GM23338 (cell line): Measurements from ENCODE around the gene C10orf90. TPM values are rescaled to one million over a fixed set of nuclear protein-coding genes. Genes with fewer than 3 reads are reported as not detected.

Experiments
- ATAC-seq: fragments of 200-7000 bp; cut with Tn5 transposase; 3 replicates; pipeline ENCODE4 v1.9.1; 2020
- DNase-seq: peaks from one replicate; pipeline ENCODE4 v3.0.0-alpha.2; 2015; ENCODE audit warnings: low spot score
- H2AFZ ChIP-seq: fragments of 200-600 bp; sonication (generic); 2 replicates; pipeline ENCODE4 v1.8.0; 2016; ENCODE audit warnings: antibody characterized with exemption, mild to moderate bottlenecking, moderate library complexity
- H3F3A ChIP-seq: fragments of 200-600 bp; sonication (generic); replicated peaks from 2 replicates; pipeline ENCODE4 v1.8.0; 2017; ENCODE audit warnings: antibody characterized with exemption, mixed run types, low read depth
- H3K27ac ChIP-seq: fragments of 200-600 bp; sonication (generic); 2 replicates; pipeline ENCODE4 v1.6.1; 2016; ENCODE audit warnings: low read depth
- H3K27me3 ChIP-seq: fragments of 200-600 bp; sonication (generic); 2 replicates; pipeline ENCODE4 v1.8.0; 2016; ENCODE audit warnings: mild to moderate bottlenecking, mixed run types, moderate library complexity; ENCODE audit not compliant: insufficient read depth
- H3K36me3 ChIP-seq: fragments of 200-600 bp; sonication (generic); 2 replicates; pipeline ENCODE4 v1.8.0; 2016; ENCODE audit warnings: mild to moderate bottlenecking; ENCODE audit not compliant: insufficient read depth
- H3K4me1 ChIP-seq: fragments of 200-600 bp; sonication (generic); 2 replicates; pipeline ENCODE4 v1.8.0; 2016; ENCODE audit warnings: mild to moderate bottlenecking, moderate library complexity; ENCODE audit not compliant: insufficient read depth
- H3K4me2 ChIP-seq: fragments of 200-600 bp; sonication (generic); 2 replicates; pipeline ENCODE4 v1.7.1; 2017; ENCODE audit warnings: mixed run types
- H3K4me3 ChIP-seq: fragments of 200-600 bp; sonication (generic); 2 replicates; pipeline ENCODE4 v1.6.1; 2016; ENCODE audit warnings: mixed run types
- H3K79me2 ChIP-seq: fragments of 200-600 bp; sonication (generic); replicated peaks from 2 replicates; pipeline ENCODE4 v1.8.0; 2017; ENCODE audit warnings: mild to moderate bottlenecking; ENCODE audit not compliant: insufficient read depth
- H3K9me2 ChIP-seq: fragments of 200-600 bp; sonication (generic); 2 replicates; pipeline ENCODE4 v1.8.0; 2017; ENCODE audit not compliant: insufficient read depth
- H4K20me1 ChIP-seq: fragments of 200-600 bp; sonication (generic); replicated peaks from 2 replicates; pipeline ENCODE4 v1.8.0; 2017; ENCODE audit warnings: mild to moderate bottlenecking; ENCODE audit not compliant: insufficient read depth
- H3K27ac Mint-ChIP-seq: 2 replicates; pipeline ENCODE4 v1.8.0; 2020; ENCODE audit warnings: inconsistent platforms, mild to moderate bottlenecking, moderate library complexity, mixed read lengths
- H3K27me3 Mint-ChIP-seq: 3 replicates; pipeline ENCODE4 v1.8.0; 2022; ENCODE audit warnings: low read depth, mild to moderate bottlenecking, moderate library complexity, mixed read lengths, inconsistent platforms; ENCODE audit not compliant: insufficient read depth, poor library complexity
- H3K36me3 Mint-ChIP-seq: 3 replicates; pipeline ENCODE4 v1.8.0; 2021; ENCODE audit warnings: low read depth, mild to moderate bottlenecking, inconsistent platforms, moderate library complexity, mixed read lengths
- H3K4me1 Mint-ChIP-seq: 3 replicates; pipeline ENCODE4 v1.8.0; 2020; ENCODE audit warnings: mild to moderate bottlenecking, inconsistent platforms, mixed read lengths
- H3K4me3 Mint-ChIP-seq: 3 replicates; pipeline ENCODE4 v1.8.0; 2021; ENCODE audit warnings: moderate library complexity, mild to moderate bottlenecking, inconsistent platforms, mixed read lengths
- H3K9me3 Mint-ChIP-seq: 3 replicates; pipeline ENCODE4 v1.8.0; 2020; ENCODE audit warnings: moderate library complexity, mild to moderate bottlenecking, inconsistent platforms, mixed read lengths
- ETS1 ChIP-seq: IDR thresholded peaks from 2 replicates; pipeline ENCODE4 v1.6.1; 2016; ENCODE audit warnings: antibody characterized with exemption
- EZH2 ChIP-seq: fragments of 200-600 bp; sonication (generic); IDR thresholded peaks from one replicate; pipeline ENCODE4 v1.8.0; 2017; ENCODE audit warnings: antibody characterized with exemption, mild to moderate bottlenecking, low read depth; ENCODE audit not compliant: unreplicated experiment
- EZH2phosphoT487 ChIP-seq: fragments of 200-600 bp; sonication (generic); IDR thresholded peaks from one replicate; pipeline ENCODE4 v1.8.1; 2018; ENCODE audit warnings: antibody characterized with exemption; ENCODE audit not compliant: unreplicated experiment
- JUNB ChIP-seq: IDR thresholded peaks from one replicate; pipeline ENCODE4 v1.6.1; 2016; ENCODE audit warnings: antibody characterized with exemption; ENCODE audit not compliant: unreplicated experiment
- ZNF114 ChIP-seq: fragments of 250-450 bp; sonication (Bioruptor Pico); IDR thresholded peaks from 2 replicates; pipeline ENCODE4 v1.5.0; 2020; ENCODE audit warnings: mild to moderate bottlenecking, moderate library complexity
- ZNF331 ChIP-seq: fragments of 250-450 bp; sonication (Bioruptor Pico); IDR thresholded peaks from 2 replicates; pipeline ENCODE4 v1.5.0; 2020; ENCODE audit warnings: low read depth, mild to moderate bottlenecking, moderate library complexity
- ZNF462 ChIP-seq: fragments of 250-450 bp; sonication (Bioruptor Pico); IDR thresholded peaks from 2 replicates; pipeline ENCODE4 v1.5.0; 2020; ENCODE audit warnings: mild to moderate bottlenecking, moderate library complexity
- polyA plus RNA-seq: library from polyadenylated mRNA; unstranded; fragments of >200 nt; fragmentation: Nextera tagmentation; extraction: Ambion mirVana; gene quantifications from 2 replicates; pipeline ENCODE4 v1.2.1, GENCODE V29; 2016
- total RNA-seq: library from RNA; depleted of rRNA; stranded (reverse); fragments of >200 nt; shearing (Covaris generic); gene quantifications from 2 replicates; pipeline ENCODE4 v1.2.3, GENCODE V29; 2014

The C10orf90 gene
- total and polyA plus RNA-seq, 2 experiments from 2014 or later, result 0.76 to 0.97 TPM

- TF ChIP-seq ZNF462 (CRISPR knock-in tag), result no peak
Measured at GRCh38 chr10:126438407-126438783, 232.1 kb downstream of the C10orf90 start (continued).

GRCh38 chr10:126437635-126438406, 232.7 kb downstream of the C10orf90 start:
- ATAC-seq, result no peak
- H3K27ac Mint-ChIP-seq, result no peak overlapping the region
- TF ChIP-seq JUNB (no peak), EZH2phosphoT487 (no peak), ZNF331 (CRISPR knock-in tag) (no peak), ZNF114 (CRISPR knock-in tag) (no peak), EZH2 (no peak), ZNF462 (CRISPR knock-in tag) (no peak), ETS1 (no peak)

More at GRCh38 chr10:126437635-126438406, 232.7 kb downstream of the C10orf90 start:
- H3K27me3 Mint-ChIP-seq, result peaks cover under 1% of the 10 kb centered on the region
- Histone ChIP-seq H3K9me2 (0 out of 2 replicates have a peak, but pooled peaks cover 17% of the 10 kb centered on the region), H3K79me2 (no peaks in the 10 kb centered on the region), H3K4me1 (no peaks in the 10 kb centered on the region), H4K20me1 (no peaks in the 10 kb centered on the region), H3K27me3 (no peaks in the 10 kb centered on the region), H3K27ac (no peak overlapping the region), H3K4me2 (no peak overlapping the region), H3F3A (no peaks in the 10 kb centered on the region), H2AFZ (no peak overlapping the region), H3K36me3 (no peaks in the 10 kb centered on the region), H3K4me3 (no peak overlapping the region)
- no peak overlapping the region for H3K4me3 Mint-ChIP-seq
- peaks cover 5% of the 10 kb centered on the region; the same call in 2 of the 3 replicates for H3K36me3 Mint-ChIP-seq
- no peak for DNase-seq
- H3K4me1 Mint-ChIP-seq, result no peaks in the 10 kb centered on the region; the same call in 2 of the 3 replicates
- H3K9me3 Mint-ChIP-seq, result peaks cover 6% of the 10 kb centered on the region
